CD4-positive, alpha-beta T cell treated with Interferon gamma for 1 hour (primary cell): ENCODE data around the gene FABP6.
"Not testable (repeated sequence)": the region's sequence is repeated elsewhere in the genome, so short reads cannot be mapped to it uniquely, and the experiment has no call there.

ENCODE experiments used
- DNase-seq: peaks from one replicate; pipeline ENCODE4 v3.0.0-alpha.2; 2020

FABP6 gene

GRCh38 chr5:160227012-160227411 is 2.3 kb upstream of the FABP6 start:
- DNase-seq = no peak

GRCh38 chr5:160230686-160231527 is 1.6 kb downstream of the FABP6 start:
- DNase-seq = peak; percentile 19

GRCh38 chr5:160231783-160232342 is 2.6 kb downstream of the FABP6 start:
- DNase-seq = no peak

- no peak for DNase-seq
Measured at GRCh38 chr5:160233215-160233614, 3.9 kb downstream of the FABP6 start.

- no peak for DNase-seq
Measured at GRCh38 chr5:160235731-160236130, 6.4 kb downstream of the FABP6 start.

- DNase-seq = no peak
Measured at GRCh38 chr5:160237571-160238093, 8.3 kb downstream of the FABP6 start.

GRCh38 chr5:160240350-160240749 is 11.0 kb downstream of the FABP6 start:
- DNase-seq = no peak

DNA sequence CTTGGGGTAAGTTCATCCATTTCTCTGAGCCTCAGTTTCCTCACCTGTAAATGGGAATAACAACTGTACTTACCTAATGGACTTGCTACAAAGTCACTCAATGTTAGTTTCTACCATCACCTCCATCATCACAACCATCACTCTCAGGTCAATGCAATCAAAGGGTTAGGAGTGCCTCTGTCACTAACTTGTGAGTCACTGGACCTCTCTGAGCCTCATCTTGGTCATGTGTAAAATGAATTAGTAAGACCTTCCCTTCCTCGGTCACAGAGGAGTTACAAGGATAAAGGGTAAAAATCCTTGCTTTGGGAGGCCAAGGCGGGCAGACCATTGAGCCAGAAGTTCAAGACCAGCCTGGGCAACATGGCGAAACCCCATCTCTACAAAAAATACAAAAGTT is 12.8 kb downstream of the FABP6 start:
- DNase-seq = no peak

DNA sequence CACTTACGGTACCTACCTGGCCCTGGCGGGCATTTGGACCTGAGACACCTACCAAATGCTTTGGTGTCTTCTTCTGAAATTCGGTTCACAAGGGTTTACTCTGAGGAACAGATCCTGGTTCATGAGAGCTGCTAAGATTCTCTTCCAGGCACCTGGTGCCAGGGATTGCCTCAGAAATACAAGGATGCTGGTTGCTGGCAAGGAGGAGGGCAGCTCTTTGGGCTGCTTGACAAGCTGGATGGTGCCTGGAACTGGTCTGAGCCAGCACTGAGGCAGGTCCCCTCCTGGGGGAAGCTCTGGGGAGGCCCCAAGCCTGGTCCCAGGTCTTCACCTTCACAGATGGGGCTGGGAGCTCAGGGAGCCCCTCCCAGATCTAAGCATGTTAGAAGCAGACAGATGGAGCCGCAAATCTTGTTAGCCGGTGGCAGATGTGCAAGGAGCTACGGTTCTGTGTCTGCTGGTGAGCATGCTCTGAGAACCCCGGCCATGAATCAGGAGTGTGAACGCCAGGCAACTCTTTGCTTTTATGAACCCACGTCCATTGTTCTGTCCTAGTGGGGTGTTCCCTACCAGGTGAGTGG is 16.3 kb downstream of the FABP6 start:
- DNase-seq = no peak

DNA sequence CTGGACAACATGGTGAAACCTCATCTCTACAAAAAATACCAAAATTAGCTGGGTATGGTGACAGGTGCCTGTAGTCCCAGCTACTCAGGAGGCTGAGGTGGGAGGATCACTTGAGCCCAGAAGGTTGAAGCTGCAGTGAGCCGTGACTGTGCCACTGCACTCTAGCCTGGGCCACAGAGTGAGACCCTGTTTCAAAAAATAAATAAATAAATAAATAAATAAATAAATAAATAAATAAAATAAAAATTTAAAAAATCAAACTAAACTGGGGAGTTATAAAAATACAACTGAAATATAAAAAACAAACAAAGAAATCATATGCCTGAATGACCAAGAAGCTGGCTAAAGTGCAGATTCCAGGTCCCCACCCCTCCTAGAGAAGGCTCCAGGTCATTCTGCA is 20.3 kb downstream of the FABP6 start:
- DNase-seq = not testable (repeated sequence)

- DNase-seq = no peak
Measured at GRCh38 chr5:160250226-160250625, 20.9 kb downstream of the FABP6 start.

GRCh38 chr5:160250826-160251225 is 21.5 kb downstream of the FABP6 start:
- no peak for DNase-seq

- DNase-seq = no peak
Measured at GRCh38 chr5:160251406-160252155, 22.3 kb downstream of the FABP6 start.

- no peak for DNase-seq
Measured at GRCh38 chr5:160252916-160253315, 23.6 kb downstream of the FABP6 start.

GRCh38 chr5:160253441-160253840 is 24.1 kb downstream of the FABP6 start:
- no peak for DNase-seq

- no peak for DNase-seq
Measured at GRCh38 chr5:160254706-160255105, 25.4 kb downstream of the FABP6 start.

- DNase-seq = no peak
Measured at GRCh38 chr5:160259341-160259740, 30.0 kb downstream of the FABP6 start.

- no peak for DNase-seq
Measured at GRCh38 chr5:160260006-160260775, 30.9 kb downstream of the FABP6 start.

DNA sequence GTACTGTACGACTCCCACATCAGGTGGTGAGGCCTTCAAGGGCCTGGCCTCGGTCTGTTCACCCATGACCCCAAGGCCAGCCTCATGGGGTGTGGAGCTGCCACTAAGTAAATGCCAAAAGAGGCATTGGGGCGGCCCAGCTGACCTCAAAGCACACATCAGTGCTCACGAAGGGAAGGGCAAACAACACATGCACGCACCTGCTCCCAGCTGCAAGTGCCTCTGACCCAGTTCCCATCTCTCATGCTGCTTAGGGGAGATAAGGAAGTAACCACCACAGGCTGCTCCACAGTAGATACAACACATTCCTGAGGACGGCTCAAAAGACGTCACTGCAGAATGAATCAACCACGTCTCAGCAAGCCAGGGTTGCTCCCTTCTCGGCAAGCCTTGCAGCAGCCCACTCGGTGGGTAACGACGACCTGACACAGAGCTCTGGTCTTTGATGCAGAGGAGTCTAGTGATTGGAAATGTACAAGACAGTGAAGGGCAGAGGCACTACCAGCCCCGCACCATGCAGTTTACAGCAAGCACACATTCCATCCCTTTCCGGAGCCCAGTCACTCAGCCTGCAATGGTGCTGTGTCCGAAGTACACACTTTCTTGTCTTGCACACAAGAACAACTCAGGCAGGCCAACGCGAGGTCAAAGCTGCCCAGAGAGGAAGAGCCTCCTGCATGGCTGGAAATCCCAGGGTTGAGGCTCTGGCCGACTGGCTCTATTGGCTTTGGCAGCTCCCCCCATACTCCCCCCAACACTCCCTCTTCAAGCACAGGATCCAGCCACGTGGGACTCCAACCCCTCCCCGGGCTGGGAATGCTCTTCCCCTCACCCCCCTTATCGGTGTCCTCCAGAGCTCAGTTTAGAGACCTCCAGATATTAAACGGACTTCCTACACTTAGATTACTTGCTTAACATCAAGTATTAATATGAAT is 31.8 kb downstream of the FABP6 start:
- no peak for DNase-seq

- no peak for DNase-seq
Measured at GRCh38 chr5:160262151-160263074, 33.1 kb downstream of the FABP6 start.
